GM20000 (cell line): ENCODE results near the gene JADE2.

Experiments
- DNase-seq: peaks from one replicate; pipeline ENCODE4 v3.0.0; 2012; ENCODE audit warnings: low spot score
- CTCF ChIP-seq: IDR thresholded peaks from 2 replicates; pipeline ENCODE4 v1.5.1; 2012; ENCODE audit warnings: mild to moderate bottlenecking, control low read depth; ENCODE audit errors: extremely low read depth, missing control alignments

The JADE2 gene

GRCh38 chr5:134524826-134525682 is at the start of gene JADE2:
Gene JADE2, plus strand, starts transcription at chr5:134525670. Its CDS starts 10,188 bp downstream, at chr5:134535858.
- DNase-seq: peak; percentile 90
- TF ChIP-seq CTCF: no peak

GRCh38 chr5:134477462-134478245 is 47.8 kb upstream of the JADE2 start:
- no peak for TF ChIP-seq CTCF
- no peak for DNase-seq

- no peak for TF ChIP-seq CTCF
- DNase-seq: no peak
Observed at GRCh38 chr5:134479839-134480238, 45.6 kb upstream of the JADE2 start.

- no peak for TF ChIP-seq CTCF
- DNase-seq: no peak
Observed at GRCh38 chr5:134489227-134489944, 36.1 kb upstream of the JADE2 start.

- no peak for DNase-seq
- TF ChIP-seq CTCF: no peak
Observed at GRCh38 chr5:134490255-134490924, 35.1 kb upstream of the JADE2 start.

GRCh38 chr5:134490925-134491271 is 34.6 kb upstream of the JADE2 start:
- TF ChIP-seq CTCF: no peak
- no peak for DNase-seq
